T-helper 2 cell treated with Interferon-gamma antibody and Interleukin-4, amounts not matched to agents 100 ng/mL and 5 ng/mL, for 36 hours (primary cell): ENCODE measurements around the gene GNG3. TPM values are rescaled to one million over a fixed set of nuclear protein-coding genes. Genes with fewer than 3 reads are reported as not detected.
"Not testable (repeated sequence)": the region's sequence is repeated elsewhere in the genome, so short reads cannot be mapped to it uniquely, and the experiment has no call there.

ENCODE experiments used
- intact Hi-C: fragments of 100-400 bp; cut with micrococcal nuclease; formaldehyde crosslinking; loops from one replicate; pipeline ENCODE4 v1.15.1; 2023
- total RNA-seq: library from RNA; stranded (reverse); gene quantifications from 2 replicates; pipeline ENCODE4 v1.2.3, GENCODE V29; 2022

Gene GNG3
- total RNA-seq, 1 donor from 2014 or later: not detected

GRCh38 chr11:62682518-62682917 lies 25.0 kb upstream of the GNG3 start:
- intact Hi-C loops: no loop called here

GRCh38 chr11:62687508-62688396 lies 19.7 kb upstream of the GNG3 start:
- intact Hi-C loops: no loop called here

- intact Hi-C loops: no loop called here
Observed at GRCh38 chr11:62688491-62688890, 19.0 kb upstream of the GNG3 start.

GRCh38 chr11:62689421-62690183 lies 17.9 kb upstream of the GNG3 start, which contains the start of gene LRRN4CL:
Gene LRRN4CL (minus strand): TSS chr11:62689530. CDS start chr11:62688508, 1,022 bp downstream.
- intact Hi-C loops: no loop called here

GRCh38 chr11:62693624-62694023 lies 13.9 kb upstream of the GNG3 start:
- intact Hi-C loops: loop anchor here (1.0 to 2.0 kb wide), 3 partner anchors 12 to 313 kb away; no protein-coding TSS in a partner anchor

- intact Hi-C loops: loop anchor here (1.0 to 2.0 kb wide), 3 partner anchors 13 to 314 kb away; no protein-coding TSS in a partner anchor
Observed at GRCh38 chr11:62694455-62695167, 12.9 kb upstream of the GNG3 start.

- intact Hi-C loops: no loop called here
Observed at GRCh38 chr11:62702246-62702645, 5.2 kb upstream of the GNG3 start.

GRCh38 chr11:62703921-62704320 lies 3.6 kb upstream of the GNG3 start:
- intact Hi-C loops: not testable (repeated sequence)

- intact Hi-C loops: loop anchor here (5.0 kb wide), 3 partner anchors 33 to 127 kb away; partner anchors contain the start of genes LBHD1, STX5, TEX54 and TUT1
Observed at GRCh38 chr11:62705413-62705812, 2.1 kb upstream of the GNG3 start.

GRCh38 chr11:62705880-62706849 lies 1.3 kb upstream of the GNG3 start:
- intact Hi-C loops: loop anchor here (5.0 kb wide), 3 partner anchors 34 to 126 kb away; partner anchors contain the start of genes LBHD1, STX5, TEX54 and TUT1

GRCh38 chr11:62706850-62707247 lies 627 bp upstream of the GNG3 start:
- intact Hi-C loops: loop anchor here (5.0 kb wide), 3 partner anchors 35 to 125 kb away; partner anchors contain the start of genes LBHD1, STX5, TEX54 and TUT1

GRCh38 chr11:62708392-62708791 lies 916 bp downstream of the GNG3 start:
- intact Hi-C loops: loop anchor here (2.0 to 5.0 kb wide), 4 partner anchors 36 to 124 kb away; partner anchors contain the start of genes GANAB, LBHD1, STX5 and TEX54

GRCh38 chr11:62708793-62709192 lies 1.3 kb downstream of the GNG3 start:
- intact Hi-C loops: loop anchor here (1.0 to 5.0 kb wide), 8 partner anchors 19 to 173 kb away; partner anchors contain the start of genes GANAB, HNRNPUL2, LBHD1 and STX5

- intact Hi-C loops: loop anchor here (1.0 to 5.0 kb wide), 8 partner anchors 18 to 172 kb away; partner anchors contain the start of genes GANAB, HNRNPUL2, LBHD1 and STX5
Observed at GRCh38 chr11:62709247-62710000, 1.9 kb downstream of the GNG3 start.

- intact Hi-C loops: no loop called here
Observed at GRCh38 chr11:62710001-62710345, 2.5 kb downstream of the GNG3 start.

- intact Hi-C loops: no loop called here
Observed at GRCh38 chr11:62712276-62712812, 4.9 kb downstream of the GNG3 start.

GRCh38 chr11:62712861-62713260 lies 5.4 kb downstream of the GNG3 start:
- intact Hi-C loops: no loop called here

- intact Hi-C loops: no loop called here
Observed at GRCh38 chr11:62713343-62713742, 5.9 kb downstream of the GNG3 start.
